Measurements from ENCODE around the gene ZBTB45.

ZBTB45 gene

GRCh38 chr19:58538257-58539168, 18.9 kb upstream of the ZBTB45 start:
- no peak for DNase-seq (ENCODE audit: low read depth)

DNA sequence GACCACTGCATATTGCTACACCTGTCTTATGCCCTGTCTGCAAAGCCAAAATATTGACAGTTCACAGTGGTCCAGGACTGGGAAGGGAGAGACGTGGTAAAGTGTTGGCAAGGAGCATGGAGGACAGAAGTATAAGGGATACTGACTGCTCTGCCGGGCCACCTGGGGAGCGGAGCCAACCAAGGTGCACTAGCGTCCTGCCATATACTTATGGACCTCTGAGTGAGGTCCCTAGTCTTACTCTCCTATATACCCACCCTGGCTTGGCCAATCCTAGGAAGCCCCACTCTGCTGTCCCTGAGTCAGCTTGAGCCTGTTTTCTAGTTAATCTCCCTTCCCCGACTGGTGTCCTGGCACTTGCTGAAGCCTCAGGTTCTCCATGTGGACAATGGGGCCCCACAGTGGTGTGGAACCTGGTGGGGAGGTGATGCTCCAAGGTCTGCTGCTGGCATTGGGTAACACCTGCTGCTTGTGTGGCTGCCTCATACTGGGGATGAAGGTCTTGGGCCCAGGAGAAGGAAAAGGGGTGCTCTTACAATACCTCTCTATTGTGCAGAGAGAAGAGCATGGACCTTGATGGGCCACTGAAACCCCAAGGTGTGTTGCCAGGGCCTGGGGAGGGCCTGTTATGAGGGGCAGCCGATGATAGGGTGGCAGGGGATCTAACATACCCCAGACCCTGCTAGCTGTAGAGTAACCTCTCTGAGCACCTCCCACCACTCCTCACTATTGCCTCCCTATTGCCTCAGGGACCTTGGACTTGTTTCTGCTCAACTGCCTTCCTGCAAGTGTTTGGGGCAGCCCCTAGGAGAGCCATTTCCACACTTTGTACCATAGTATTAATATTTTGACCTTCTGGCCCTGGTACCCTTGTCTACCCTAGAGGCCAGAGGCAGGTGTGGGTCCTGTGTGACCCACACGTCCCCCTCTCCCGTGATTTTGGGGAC, 17.5 kb upstream of the ZBTB45 start:
- DNase-seq (ENCODE audit: low read depth), result no peak

- no peak for DNase-seq (ENCODE audit: low read depth)
Observed at GRCh38 chr19:58535857-58536256, 16.2 kb upstream of the ZBTB45 start.

- no peak for DNase-seq (ENCODE audit: low read depth)
Observed at GRCh38 chr19:58531034-58531840, 11.6 kb upstream of the ZBTB45 start.

GRCh38 chr19:58529405-58529804, 9.8 kb upstream of the ZBTB45 start:
- DNase-seq (ENCODE audit: low read depth), result no peak

- no peak for DNase-seq (ENCODE audit: low read depth)
Observed at GRCh38 chr19:58522709-58523108, 3.1 kb upstream of the ZBTB45 start.

GRCh38 chr19:58521651-58522050, 2.0 kb upstream of the ZBTB45 start:
- no peak for DNase-seq (ENCODE audit: low read depth)

DNA sequence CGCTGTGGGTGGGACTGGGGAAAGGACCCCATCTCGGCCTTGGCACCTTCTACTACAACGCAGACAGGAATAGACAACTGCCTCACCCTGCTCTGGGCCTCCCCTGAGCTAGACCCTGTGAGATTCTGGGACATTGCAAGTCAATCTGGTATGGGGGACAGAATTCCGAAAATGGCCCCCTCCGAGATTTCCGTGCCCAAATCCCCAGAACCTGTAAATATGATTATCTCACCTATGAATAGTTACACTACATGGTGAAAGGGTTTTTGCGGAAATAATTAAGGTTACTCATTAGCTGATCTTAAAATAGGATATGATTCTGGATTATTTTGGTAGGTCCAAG, 618 bp upstream of the ZBTB45 start:
- no peak for DNase-seq (ENCODE audit: low read depth)

GRCh38 chr19:58519087-58519354, 589 bp downstream of the ZBTB45 start:
- DNase-seq (ENCODE audit: low read depth), result no peak

- no peak for DNase-seq (ENCODE audit: low read depth)
Observed at GRCh38 chr19:58518256-58519086, 1.1 kb downstream of the ZBTB45 start.

DNA sequence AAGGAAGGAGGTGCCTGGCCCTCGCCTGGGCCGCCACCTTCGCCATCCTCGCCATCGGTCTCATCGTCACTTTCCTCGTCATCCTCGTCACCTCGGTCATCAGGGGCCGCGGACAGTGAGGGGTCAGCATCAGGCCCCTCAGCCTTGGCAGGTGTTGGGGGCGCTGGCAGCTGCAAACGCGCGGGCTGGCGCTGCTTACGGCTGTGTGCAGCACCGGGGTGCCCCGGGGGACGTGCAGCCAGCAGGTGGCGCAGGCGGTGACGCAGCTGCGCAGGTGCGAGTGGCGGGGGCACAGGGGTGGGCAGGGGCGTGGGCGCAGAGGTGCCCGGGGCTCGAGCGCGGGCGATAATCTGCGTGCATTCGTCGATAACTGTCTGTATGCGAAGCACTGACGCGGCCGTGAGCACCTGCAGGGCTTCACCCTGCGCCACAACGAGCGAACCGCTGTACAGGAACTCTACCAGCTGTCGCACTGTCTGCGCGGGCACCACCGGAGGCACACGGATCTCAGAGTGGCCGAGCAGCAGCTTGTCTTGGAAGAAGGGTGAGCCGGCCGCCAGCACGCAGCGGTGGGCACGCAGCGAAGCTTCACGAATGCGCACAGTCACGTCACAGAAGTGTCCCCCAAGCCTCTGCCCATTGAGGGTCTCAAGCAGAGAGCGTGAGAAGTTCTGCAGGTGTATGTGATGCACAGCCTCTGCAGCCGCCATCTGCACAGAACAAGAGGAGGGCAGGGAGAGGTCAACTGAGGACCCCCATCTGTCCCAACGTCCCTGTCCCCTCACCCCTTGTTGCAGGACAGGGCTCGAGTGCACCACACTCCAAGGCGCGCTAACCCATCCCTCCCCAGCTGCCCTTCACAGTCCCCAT, 2.4 kb downstream of the ZBTB45 start:
- DNase-seq (ENCODE audit: low read depth), result no peak

- DNase-seq (ENCODE audit: low read depth), result no peak
Observed at GRCh38 chr19:58516246-58516836, 3.3 kb downstream of the ZBTB45 start.

DNA sequence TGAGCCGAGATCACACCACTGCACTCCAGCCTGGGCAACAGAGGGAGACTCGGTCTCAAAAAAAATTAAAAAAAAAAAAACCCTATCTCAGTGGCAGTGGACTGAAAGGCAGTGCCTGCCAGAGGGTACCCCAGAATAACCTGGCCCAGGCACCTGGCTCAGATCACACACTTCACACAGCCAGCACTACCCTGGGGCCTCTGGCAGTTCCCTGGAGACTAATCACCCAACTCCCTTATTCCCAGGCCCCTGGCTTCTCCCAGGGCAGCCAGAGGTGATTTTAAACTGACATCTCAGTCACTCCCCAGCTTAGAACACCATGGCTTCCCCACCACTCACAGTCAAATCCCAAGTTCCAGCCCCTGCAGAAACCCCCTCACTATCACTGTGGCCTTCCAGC, 4.4 kb downstream of the ZBTB45 start:
- DNase-seq (ENCODE audit: low read depth), result no peak

DNA sequence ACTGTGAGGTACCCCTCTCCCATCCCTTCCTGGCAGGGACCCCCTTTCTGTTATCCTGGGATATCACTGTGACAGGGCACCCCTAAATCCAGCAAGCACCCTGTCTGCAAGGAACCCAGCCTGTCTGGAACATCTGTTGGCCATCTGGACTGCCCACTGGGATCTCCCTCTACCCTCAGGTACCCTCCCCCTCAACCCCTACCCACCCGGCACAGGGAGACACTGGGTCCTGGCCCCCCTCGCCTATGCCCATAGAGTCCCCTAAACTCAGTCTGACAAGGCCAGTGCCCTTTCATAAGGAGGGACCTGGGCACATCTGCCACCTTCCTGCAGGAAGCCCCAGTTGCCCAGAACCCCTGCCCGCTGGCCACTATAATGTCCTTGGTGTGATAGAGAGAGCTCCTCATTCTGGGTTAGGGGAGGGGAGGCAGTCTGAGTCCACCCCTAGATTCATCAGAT, 5.0 kb downstream of the ZBTB45 start:
- DNase-seq (ENCODE audit: low read depth), result no peak

GRCh38 chr19:58513694-58514563, 5.7 kb downstream of the ZBTB45 start:
- DNase-seq (ENCODE audit: low read depth), result peak; percentile 93

GRCh38 chr19:58513213-58513693, 6.4 kb downstream of the ZBTB45 start:
- DNase-seq (ENCODE audit: low read depth), result no peak

- no peak for DNase-seq (ENCODE audit: low read depth)
Observed at GRCh38 chr19:58511353-58512208, 8.0 kb downstream of the ZBTB45 start, which contains the start of gene SLC27A5. TSS of gene SLC27A5 (minus strand) at chr19:58511992. CDS start at chr19:58511955, 37 bp downstream.

Data from activated T-helper 9 cell treated with anti-CD3 and anti-CD28 coated beads, Interleukin-2, amount 50 U/mL, for 16 hours (primary cell).